Measurements from ENCODE around the gene ENAH.

DNA sequence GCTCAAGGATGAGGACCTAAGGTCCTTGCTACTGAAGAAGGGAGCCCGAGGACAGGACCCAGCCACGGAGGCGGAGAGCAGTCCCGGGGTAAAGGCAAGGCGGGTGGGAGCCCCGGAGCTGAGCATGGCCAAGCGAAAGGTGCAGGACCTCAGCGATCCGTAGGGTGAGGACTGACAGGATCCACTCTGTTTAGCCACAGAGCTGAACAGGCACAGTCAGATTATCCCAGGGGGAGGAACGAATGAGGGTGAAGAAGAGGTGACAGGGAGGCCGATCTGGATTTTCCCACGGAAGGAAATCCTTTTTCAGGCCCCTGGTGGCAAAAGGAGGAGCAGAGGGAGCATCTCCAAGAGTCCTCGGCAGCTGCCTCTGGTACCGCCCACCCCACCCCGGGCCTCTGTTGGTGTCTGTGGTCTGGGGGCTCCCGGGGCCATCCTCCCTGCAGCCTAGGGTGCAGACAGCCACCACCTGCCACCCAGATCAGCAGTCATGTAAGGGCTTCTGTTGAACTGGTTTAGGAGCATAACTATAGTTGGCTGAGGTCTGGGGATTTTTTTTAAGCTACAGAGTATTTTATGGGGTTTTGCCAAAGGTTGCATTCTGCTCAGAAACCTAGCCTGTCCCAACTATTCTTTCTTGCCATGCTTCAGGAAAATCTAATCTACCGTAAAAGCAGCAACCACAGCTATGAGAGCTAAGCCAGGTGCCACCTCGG, 192.7 kb downstream of the ENAH start:
- TF ChIP-seq, protein P1, sequence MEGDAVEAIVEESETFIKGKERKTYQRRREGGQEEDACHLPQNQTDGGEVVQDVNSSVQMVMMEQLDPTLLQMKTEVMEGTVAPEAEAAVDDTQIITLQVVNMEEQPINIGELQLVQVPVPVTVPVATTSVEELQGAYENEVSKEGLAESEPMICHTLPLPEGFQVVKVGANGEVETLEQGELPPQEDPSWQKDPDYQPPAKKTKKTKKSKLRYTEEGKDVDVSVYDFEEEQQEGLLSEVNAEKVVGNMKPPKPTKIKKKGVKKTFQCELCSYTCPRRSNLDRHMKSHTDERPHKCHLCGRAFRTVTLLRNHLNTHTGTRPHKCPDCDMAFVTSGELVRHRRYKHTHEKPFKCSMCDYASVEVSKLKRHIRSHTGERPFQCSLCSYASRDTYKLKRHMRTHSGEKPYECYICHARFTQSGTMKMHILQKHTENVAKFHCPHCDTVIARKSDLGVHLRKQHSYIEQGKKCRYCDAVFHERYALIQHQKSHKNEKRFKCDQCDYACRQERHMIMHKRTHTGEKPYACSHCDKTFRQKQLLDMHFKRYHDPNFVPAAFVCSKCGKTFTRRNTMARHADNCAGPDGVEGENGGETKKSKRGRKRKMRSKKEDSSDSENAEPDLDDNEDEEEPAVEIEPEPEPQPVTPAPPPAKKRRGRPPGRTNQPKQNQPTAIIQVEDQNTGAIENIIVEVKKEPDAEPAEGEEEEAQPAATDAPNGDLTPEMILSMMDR (IDR thresholded peaks at IDR 0.05 in 8 of 11, conservative IDR thresholded peaks at IDR 0.05 in 3 of 11) = no peak
- no peak for TF ChIP-seq POLR2AphosphoS5 (IDR thresholded peaks at IDR 0.05)
